Measurements from ENCODE around the gene WEE1.
"Not testable (repeated sequence)": the region's sequence is repeated elsewhere in the genome, so short reads cannot be mapped to it uniquely, and the experiment has no call there.

Gene WEE1

GRCh38 chr11:9573052-9573774 lies at the start of gene WEE1:
TSS of gene WEE1 (plus strand) at chr11:9573670. CDS start at chr11:9573934, 264 bp downstream.
- peak; percentile 97 for DNase-seq

DNA sequence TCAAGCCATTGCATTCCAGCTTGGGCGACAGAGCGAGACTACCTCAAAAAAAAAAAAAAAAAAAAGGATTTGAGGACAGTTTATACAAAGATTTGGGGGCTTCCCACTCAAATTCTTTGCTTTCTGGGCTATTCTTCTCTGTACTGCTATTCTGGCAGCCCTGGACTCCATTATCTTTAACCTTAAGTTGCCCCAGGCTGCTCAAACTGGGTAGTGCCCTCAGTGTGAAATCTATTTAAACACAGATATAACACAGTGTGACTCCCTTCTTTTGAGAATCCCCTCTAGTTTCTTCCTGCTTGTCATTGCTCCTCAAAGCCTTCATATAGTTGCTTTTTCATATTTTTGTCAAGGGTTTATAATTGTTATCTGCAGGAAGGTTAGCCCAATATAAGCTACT lies 49.5 kb upstream of the WEE1 start:
- DNase-seq, result no peak

DNA sequence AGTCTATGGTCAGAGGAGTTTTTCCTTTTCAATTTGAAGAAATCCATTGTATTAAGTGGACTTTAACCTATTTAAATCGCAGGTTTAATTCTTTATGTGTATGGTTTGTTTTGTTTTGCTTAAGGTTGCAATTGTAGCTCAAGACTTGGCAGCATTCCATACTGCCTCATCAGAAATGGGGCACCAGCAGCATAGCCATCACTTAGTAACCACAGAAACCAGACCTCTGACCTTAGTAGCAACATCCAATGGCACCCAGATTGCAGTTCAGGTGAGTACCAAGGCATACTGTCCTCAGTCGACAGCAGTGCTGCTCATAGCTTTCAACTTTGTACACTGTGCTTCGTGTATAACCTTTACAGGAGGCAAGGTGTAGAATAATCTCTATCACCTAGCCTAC lies 48.4 kb upstream of the WEE1 start:
- no peak for DNase-seq

- DNase-seq, result no peak
Observed at GRCh38 chr11:9527481-9528135, 45.9 kb upstream of the WEE1 start.

DNA sequence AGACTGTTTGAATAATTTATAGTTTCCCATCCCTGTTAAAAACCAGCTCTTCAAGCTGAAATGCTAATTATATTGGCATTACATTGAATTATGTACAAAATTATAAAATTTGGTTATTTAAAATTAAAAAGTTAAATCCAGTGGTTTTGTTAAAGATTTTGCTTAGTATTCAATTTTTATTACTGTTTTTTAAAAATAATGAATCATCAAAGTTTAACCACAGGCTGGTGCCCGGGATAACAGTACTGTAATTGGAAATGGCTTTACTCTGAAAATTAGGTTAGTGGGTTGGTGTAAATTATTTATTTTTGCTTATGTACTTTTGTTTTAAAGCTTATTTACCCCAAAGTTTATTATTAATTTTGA lies 45.4 kb upstream of the WEE1 start:
- no peak for DNase-seq

DNA sequence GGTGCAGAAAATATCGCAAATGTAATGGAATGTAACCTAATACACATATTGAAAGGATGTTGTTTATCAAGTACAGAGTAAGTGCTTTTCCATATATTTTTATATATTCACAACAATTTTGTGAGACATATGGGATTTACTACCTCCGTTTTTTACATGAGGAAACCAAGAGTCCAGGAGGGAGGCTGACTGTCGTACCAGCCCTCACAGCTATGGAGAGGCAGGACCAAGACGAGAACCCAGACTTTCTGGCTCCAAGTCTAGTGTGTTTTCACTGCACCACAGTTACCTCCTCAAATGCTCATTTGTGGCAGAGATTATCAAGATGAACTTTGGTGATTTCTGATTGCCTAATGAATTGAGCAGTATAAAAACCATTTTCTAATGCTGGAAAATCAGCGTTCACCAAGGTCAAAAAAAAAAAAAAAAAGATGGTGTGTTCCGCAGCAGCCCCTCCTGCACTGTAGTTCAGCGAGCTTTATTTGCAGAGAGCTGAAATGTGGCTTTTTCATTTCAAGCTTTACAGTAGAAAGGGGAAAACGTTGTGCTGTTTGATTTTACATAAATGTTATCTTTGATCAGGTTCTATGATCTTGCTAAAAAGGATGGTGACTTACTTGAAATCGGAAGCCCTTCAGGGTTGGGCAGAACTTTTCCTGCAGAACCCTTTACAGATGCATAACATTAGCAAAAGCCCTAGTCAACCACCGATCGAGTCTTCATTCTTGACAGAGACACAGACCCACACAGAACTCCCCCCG lies 44.7 kb upstream of the WEE1 start:
- DNase-seq, result no peak

DNA sequence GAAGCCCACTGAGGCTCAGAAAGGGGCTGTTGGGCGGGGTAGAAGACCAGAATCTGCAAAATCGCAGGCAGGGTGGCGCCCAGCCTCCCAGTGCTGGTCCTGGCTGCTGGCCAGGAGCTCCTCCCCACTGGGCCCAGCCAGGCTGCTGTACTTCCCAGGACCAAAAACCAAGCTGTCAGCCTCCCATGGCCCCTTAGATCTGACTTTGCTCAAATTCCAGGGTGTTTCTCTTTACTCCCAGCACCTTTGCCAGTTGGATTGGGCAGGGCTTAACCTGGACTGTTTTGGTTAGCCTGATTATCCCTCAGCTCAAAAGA lies 44.2 kb upstream of the WEE1 start:
- no peak for DNase-seq

GRCh38 chr11:9530020-9530621 lies 43.3 kb upstream of the WEE1 start:
- DNase-seq, result no peak

DNA sequence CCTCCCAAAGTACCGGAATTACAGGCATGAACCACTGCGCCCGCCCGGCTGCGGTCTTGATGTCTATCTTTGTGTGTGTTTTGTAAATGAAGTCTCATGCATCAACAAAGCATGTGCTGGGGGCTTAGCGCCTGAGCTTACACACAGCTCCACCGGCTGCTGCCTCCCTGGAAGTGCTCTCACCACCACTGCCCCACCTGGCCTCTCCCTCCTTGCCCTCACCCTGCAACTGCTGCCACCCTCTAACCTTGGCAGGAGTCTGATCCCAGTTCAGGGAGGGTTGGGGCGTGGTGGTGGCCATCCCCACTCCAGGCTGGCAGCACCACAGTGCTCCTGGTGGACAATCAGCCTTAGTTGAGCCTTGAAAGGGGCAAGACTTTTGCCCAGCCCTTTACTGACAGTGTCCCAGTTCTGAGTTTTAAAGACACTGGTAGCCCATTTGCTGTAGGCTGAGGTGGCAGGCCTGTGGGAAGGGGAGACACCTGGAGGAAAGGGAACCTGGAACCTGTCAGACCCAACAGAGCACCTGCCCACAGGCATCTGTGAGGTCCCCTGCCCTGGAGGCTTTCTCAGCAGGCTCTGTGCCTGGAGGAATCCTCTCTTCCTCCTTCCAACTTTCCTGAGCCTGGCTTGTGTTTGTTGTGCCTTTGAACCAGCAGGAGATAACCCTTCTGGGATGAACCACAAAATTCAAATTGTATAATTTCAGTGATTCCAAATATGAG lies 42.4 kb upstream of the WEE1 start:
- DNase-seq, result no peak

- DNase-seq, result no peak
Observed at GRCh38 chr11:9533058-9533457, 40.4 kb upstream of the WEE1 start.

GRCh38 chr11:9533736-9534473 lies 39.6 kb upstream of the WEE1 start:
- no peak for DNase-seq

- DNase-seq, result no peak
Observed at GRCh38 chr11:9535189-9535781, 38.2 kb upstream of the WEE1 start.

GRCh38 chr11:9538548-9538947 lies 34.9 kb upstream of the WEE1 start:
- no peak for DNase-seq

GRCh38 chr11:9549216-9549615 lies 24.3 kb upstream of the WEE1 start:
- DNase-seq, result not testable (repeated sequence)

GRCh38 chr11:9550191-9550628 lies 23.3 kb upstream of the WEE1 start:
- DNase-seq, result no peak

GRCh38 chr11:9561279-9561982 lies 12.0 kb upstream of the WEE1 start:
- no peak for DNase-seq

DNA sequence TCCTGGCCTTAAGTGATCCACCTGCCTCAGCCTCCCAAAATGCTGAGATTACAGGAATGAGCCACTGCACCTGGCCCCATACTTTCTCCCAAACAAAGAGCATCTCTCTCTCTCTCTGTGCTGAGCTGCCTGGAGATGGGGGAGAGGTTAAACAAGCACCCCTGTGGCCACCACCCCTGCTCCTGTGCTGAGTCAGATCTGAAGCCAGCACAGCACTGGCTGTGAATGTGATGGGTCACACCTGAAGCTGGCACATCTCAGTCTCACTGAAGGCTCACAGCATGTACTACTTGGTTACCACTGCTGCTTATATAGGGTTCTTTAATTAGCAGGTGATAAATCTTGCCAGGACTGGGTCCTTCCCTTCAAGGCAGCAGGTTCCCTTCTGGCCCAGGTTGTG lies 10.8 kb upstream of the WEE1 start:
- DNase-seq, result no peak

DNA sequence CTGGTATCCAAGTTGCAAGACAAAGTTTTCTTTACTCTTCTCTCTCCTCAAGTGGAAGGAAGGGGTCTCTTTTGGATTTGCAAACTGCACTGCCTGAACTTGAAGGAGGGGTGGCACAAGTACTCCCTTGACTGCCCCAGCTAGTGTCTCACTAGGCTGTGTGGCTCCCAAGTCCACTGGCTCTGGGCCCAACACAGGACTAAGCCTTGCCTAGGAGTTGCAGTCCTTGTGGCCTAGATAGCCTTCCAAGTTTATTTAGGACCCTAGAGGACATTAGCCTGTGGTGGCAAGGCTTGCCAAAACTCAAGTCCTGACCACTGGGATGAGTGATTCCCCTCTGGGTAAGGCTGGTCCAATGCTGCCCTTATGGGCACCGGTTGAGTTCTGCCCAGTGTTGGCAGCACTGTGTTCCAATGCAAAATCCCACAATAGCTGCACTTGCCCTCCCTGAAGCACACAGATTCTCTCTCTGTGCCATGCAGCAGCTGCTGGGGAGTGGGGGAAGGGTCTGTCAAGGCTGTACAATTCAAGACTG lies 10.2 kb upstream of the WEE1 start:
- DNase-seq, result no peak

- DNase-seq, result no peak
Observed at GRCh38 chr11:9565822-9566560, 7.5 kb upstream of the WEE1 start.

DNA sequence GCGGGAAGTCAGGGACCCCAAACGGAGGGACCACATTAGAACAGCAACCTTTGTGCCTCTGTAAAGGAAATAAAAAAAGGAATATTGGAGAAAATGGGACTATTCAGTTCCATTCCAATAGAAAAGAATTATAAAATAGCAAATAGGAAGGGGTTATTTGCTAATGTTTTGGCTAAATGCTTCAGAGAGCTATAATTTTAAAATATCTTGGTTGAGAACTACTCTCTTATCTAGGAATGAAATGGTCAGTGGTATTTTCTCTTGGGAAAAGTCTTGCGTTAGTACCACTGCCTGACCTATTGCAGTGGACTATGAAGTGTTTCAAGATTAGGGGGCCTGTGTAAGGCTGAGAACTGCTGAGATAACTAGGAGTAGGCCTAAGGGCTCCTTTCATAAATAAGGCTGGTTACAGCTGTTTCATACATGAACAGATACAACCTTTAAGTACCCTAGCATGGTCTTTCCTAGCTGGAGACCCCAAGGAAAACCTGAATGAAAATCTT lies 6.9 kb upstream of the WEE1 start:
- no peak for DNase-seq

All from NCI-H1436 (cell line).